Measurements from ENCODE around the gene ITGAV.

ITGAV gene

DNA sequence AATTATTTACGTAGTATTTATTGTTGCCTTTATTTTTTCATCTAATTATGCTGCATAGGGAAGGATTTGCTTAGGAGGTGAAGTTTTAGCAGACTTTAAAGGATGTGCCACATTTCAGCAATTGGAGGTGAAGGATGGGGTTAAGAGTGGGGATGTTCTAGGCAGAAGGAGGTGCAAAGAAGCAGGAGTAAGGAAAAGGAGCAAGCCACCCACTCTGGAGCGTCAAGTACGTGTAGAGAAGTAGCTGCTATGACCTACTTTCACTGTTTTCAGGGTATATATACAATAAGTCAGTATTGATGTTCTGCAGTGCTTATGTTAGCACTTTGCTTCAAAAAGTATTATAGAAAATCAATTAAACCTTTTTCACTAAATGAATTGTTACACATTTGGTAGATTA is 34.4 kb downstream of the ITGAV start:
- no peaks in the 10 kb centered on the region for H4K20me1 ChIP-seq
- H3K4me3 ChIP-seq = no peak overlapping the region
- no peaks in the 10 kb centered on the region for H3K9me3 ChIP-seq
- no peaks in the 10 kb centered on the region for H3K4me1 ChIP-seq
- no peaks in the 10 kb centered on the region for H3K27me3 ChIP-seq
- no peak overlapping the region for H3K9ac ChIP-seq
- H3K27ac ChIP-seq = no peak overlapping the region
- no peak for TF ChIP-seq Cebpa-rat (IDR thresholded peaks at IDR 0.05)
- H3K4me2 ChIP-seq = no peak overlapping the region
- peaks cover 33% of the 10 kb centered on the region for H3K36me3 ChIP-seq

DNA sequence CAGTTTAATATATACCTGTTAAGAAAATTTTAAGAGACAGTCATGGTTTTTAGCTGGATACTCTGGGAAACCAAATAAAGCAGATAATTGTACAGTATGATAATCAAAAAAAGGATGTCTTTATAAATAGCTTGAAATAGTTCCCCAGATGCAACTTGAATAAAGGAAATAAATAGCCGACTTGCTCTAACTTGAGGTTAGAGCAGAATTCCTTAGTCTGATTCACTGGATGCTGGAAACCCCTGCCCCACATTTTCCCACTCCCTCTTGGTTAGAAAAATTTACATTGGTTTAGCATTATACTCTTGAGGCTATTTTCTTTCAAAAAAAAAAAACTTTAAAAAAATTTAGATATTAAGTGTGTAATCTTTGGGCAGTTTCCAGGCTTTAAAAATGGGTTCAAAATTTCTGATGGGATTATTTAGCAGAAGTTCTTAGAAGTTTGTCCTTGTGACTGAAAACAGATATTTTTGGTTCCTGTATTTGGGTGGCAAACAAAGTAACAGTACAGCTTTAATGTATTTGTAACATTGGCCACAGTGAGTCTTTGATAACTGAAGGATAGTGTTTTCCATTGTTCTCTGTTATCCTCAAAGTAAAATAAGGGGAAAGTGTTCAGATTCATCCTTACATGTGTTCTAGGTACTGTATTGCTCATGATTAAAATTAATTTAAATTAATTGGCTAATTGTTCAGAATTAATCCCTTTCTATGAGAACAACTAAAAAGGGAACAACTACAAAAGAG is 39.6 kb downstream of the ITGAV start:
- Histone ChIP-seq H3K4me2 (no peak overlapping the region), H3K27me3 (no peaks in the 10 kb centered on the region), H3K36me3 (peaks cover 10% of the 10 kb centered on the region; the same call in 1 of the 2 replicates), H3K9me3 (no peaks in the 10 kb centered on the region), H3K4me1 (no peaks in the 10 kb centered on the region), H4K20me1 (no peaks in the 10 kb centered on the region), H3K4me3 (no peak overlapping the region), H3K27ac (no peak overlapping the region), H3K9ac (no peak overlapping the region)
- TF ChIP-seq Cebpa-rat (IDR thresholded peaks at IDR 0.05) = no peak

DNA sequence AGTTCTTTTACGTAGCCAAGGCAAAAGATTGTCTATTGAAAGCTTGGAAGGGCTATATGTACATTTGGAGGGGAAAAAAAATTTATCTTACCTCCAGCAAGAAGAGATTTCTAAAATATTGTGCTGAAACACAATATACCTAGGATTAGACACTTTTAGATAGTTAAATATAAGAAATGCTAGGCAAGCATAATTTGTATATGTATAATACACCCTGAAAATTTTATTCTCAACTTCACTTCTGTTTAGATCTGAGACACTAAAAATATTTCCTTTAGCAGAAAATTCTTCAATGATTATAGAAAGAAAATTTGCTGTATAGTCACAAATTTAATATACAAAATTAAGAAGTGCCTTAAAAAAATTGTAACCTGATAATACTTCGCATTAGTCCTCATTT is 42.6 kb downstream of the ITGAV start:
- Histone ChIP-seq H3K4me3 (no peak overlapping the region), H3K4me1 (no peaks in the 10 kb centered on the region), H3K27ac (no peak overlapping the region), H3K4me2 (no peak overlapping the region), H3K36me3 (0 out of 2 replicates have a peak, but pooled peaks cover 5% of the 10 kb centered on the region), H4K20me1 (no peaks in the 10 kb centered on the region), H3K9ac (no peak overlapping the region), H3K9me3 (no peaks in the 10 kb centered on the region), H3K27me3 (no peaks in the 10 kb centered on the region)
- no peak for TF ChIP-seq Cebpa-rat (IDR thresholded peaks at IDR 0.05)

DNA sequence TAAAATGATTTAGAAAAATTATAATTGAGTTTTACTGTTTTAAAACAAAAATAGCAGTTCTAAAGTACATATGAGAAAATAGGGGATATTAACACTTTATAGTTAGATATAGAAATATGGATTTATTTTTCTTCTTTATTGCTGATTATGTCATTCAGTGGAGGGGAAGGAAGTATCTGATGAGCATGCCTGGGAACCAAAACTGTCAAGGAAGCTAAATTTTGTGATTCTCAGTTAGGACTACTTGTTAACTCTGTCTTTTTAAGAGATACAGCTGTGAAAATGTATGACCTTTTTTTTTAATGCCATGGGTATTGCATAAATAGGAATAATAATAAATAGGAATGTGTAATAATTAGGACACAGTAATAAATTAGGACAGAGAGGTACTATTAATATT is 44.8 kb downstream of the ITGAV start:
- no peak for TF ChIP-seq Cebpa-rat (IDR thresholded peaks at IDR 0.05)
- H3K27ac ChIP-seq = no peak overlapping the region
- H3K4me3 ChIP-seq = no peak overlapping the region
- H3K9me3 ChIP-seq = no peaks in the 10 kb centered on the region
- H3K36me3 ChIP-seq = 0 out of 2 replicates have a peak, but pooled peaks cover 13% of the 10 kb centered on the region
- H4K20me1 ChIP-seq = no peaks in the 10 kb centered on the region
- no peaks in the 10 kb centered on the region for H3K27me3 ChIP-seq
- H3K4me2 ChIP-seq = no peak overlapping the region
- peaks cover 7% of the 10 kb centered on the region; the same call in 1 of the 2 replicates for H3K4me1 ChIP-seq
- H3K9ac ChIP-seq = no peak overlapping the region

GRCh38 chr2:186636800-186637496 is 47.1 kb downstream of the ITGAV start:
- H3K36me3 ChIP-seq = peaks cover 20% of the 10 kb centered on the region
- no peaks in the 10 kb centered on the region for H3K9me3 ChIP-seq
- peaks cover 7% of the 10 kb centered on the region; the same call in 1 of the 2 replicates for H3K4me1 ChIP-seq
- H3K27me3 ChIP-seq = no peaks in the 10 kb centered on the region
- no peak overlapping the region for H3K9ac ChIP-seq
- H4K20me1 ChIP-seq = no peaks in the 10 kb centered on the region
- H3K4me3 ChIP-seq = no peak overlapping the region
- H3K4me2 ChIP-seq = no peak overlapping the region
- no peak overlapping the region for H3K27ac ChIP-seq
- TF ChIP-seq Cebpa-rat (IDR thresholded peaks at IDR 0.05) = no peak

GRCh38 chr2:186637497-186637800 is 47.6 kb downstream of the ITGAV start:
- Histone ChIP-seq H3K9me3 (no peaks in the 10 kb centered on the region), H3K9ac (no peak overlapping the region), H3K36me3 (peaks cover 24% of the 10 kb centered on the region), H3K4me2 (no peak overlapping the region), H3K27ac (no peak overlapping the region), H3K4me1 (peaks cover 7% of the 10 kb centered on the region; the same call in 1 of the 2 replicates), H4K20me1 (no peaks in the 10 kb centered on the region), H3K27me3 (no peaks in the 10 kb centered on the region), H3K4me3 (no peak overlapping the region)
- no peak for TF ChIP-seq Cebpa-rat (IDR thresholded peaks at IDR 0.05)

DNA sequence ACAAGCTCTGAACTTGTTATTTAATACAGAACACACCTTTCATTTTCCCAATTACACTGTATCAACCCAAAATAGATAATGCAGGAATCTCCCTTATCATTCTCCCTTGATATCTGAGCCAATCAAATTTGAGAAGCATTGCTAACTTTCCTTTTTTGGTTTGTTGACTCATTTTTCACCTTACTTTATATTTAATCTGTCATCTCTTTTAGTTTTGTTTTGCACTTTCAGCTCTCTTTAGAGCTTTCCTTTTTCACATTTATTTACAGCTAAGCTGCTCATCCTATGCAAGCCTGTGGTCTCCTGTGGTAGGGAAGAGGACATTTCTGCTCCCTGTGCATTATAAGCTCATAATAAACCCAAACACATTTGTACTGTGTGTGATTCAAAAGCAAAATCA is 50.1 kb downstream of the ITGAV start:
- Histone ChIP-seq H3K4me2 (no peak overlapping the region), H3K9ac (no peak overlapping the region), H3K36me3 (peaks cover 44% of the 10 kb centered on the region), H3K27ac (no peak overlapping the region), H3K27me3 (no peaks in the 10 kb centered on the region), H3K9me3 (no peaks in the 10 kb centered on the region), H4K20me1 (no peaks in the 10 kb centered on the region), H3K4me3 (no peak overlapping the region), H3K4me1 (peaks cover 7% of the 10 kb centered on the region; the same call in 1 of the 2 replicates)
- no peak for TF ChIP-seq Cebpa-rat (IDR thresholded peaks at IDR 0.05)

DNA sequence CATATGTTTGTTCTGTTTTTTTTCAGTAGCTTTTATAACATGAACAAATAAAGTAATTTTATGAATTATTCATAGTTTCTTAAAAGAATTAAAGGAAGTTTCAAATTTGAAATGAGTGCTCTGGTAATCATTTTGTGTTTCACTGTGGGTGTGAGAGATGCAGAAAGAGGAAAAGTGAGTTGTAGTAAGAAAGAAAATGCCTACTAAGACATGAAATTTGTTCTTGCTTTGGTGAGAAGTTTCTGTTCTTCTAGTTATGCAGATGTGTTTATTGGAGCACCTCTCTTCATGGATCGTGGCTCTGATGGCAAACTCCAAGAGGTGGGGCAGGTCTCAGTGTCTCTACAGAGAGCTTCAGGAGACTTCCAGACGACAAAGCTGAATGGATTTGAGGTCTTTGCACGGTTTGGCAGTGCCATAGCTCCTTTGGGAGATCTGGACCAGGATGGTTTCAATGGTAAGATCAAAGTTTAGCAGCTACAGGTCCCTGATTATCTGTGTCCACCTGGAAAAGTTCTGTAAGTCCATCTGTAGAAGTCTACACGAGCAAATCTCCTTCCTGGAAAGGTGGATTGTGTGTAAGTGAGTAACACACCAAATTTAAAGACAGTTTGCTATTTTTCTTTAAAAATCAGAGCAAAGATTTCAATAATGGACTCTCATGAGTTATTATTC is 51.4 kb downstream of the ITGAV start:
- H3K9me3 ChIP-seq = no peaks in the 10 kb centered on the region
- TF ChIP-seq Cebpa-rat (IDR thresholded peaks at IDR 0.05) = no peak
- H4K20me1 ChIP-seq = no peaks in the 10 kb centered on the region
- H3K4me3 ChIP-seq = no peak overlapping the region
- H3K27me3 ChIP-seq = no peaks in the 10 kb centered on the region
- no peak overlapping the region for H3K27ac ChIP-seq
- no peak overlapping the region for H3K4me2 ChIP-seq
- H3K4me1 ChIP-seq = peaks cover 7% of the 10 kb centered on the region; the same call in 1 of the 2 replicates
- H3K36me3 ChIP-seq = peaks cover 44% of the 10 kb centered on the region
- no peak overlapping the region for H3K9ac ChIP-seq

- Histone ChIP-seq H3K9me3 (no peaks in the 10 kb centered on the region), H3K36me3 (peaks cover 44% of the 10 kb centered on the region), H3K4me3 (no peak overlapping the region), H3K27me3 (no peaks in the 10 kb centered on the region), H3K27ac (no peak overlapping the region), H3K4me1 (peaks cover 7% of the 10 kb centered on the region; the same call in 1 of the 2 replicates), H4K20me1 (no peaks in the 10 kb centered on the region), H3K9ac (no peak overlapping the region), H3K4me2 (no peak overlapping the region)
- TF ChIP-seq Cebpa-rat (IDR thresholded peaks at IDR 0.05) = no peak
Observed at GRCh38 chr2:186641807-186642321, 52.0 kb downstream of the ITGAV start.

GRCh38 chr2:186644791-186645190 is 54.9 kb downstream of the ITGAV start:
- H3K4me3 ChIP-seq = no peak overlapping the region
- H3K27me3 ChIP-seq = no peaks in the 10 kb centered on the region
- H3K27ac ChIP-seq = no peak overlapping the region
- H4K20me1 ChIP-seq = no peaks in the 10 kb centered on the region
- peaks cover 34% of the 10 kb centered on the region for H3K36me3 ChIP-seq
- TF ChIP-seq Cebpa-rat (IDR thresholded peaks at IDR 0.05) = no peak
- H3K9me3 ChIP-seq = no peaks in the 10 kb centered on the region
- H3K9ac ChIP-seq = no peak overlapping the region
- H3K4me1 ChIP-seq = no peaks in the 10 kb centered on the region
- H3K4me2 ChIP-seq = no peak overlapping the region

All from BLaER1 (cell line).